PC-9 (cell line): Measurements from ENCODE around the gene APOBEC2.

ENCODE experiments used
- EZH2 ChIP-seq: fragments of 200-600 bp; sonication (generic); IDR thresholded peaks from 2 replicates; pipeline ENCODE4 v1.8.0; 2017; ENCODE audit warnings: antibody characterized with exemption, low read depth
- TF ChIP-seq, protein P1 (sequence below): fragments of 200-600 bp; sonication (generic); conservative IDR thresholded peaks from 2 replicates; pipeline ENCODE4 v1.6.1; 2017; ENCODE audit warnings: mixed run types, antibody characterized with exemption, mild to moderate bottlenecking, moderate library complexity

GRCh38 chr6:41051873-41052272 lies 1.1 kb upstream of the APOBEC2 start:
- TF ChIP-seq, protein P1, sequence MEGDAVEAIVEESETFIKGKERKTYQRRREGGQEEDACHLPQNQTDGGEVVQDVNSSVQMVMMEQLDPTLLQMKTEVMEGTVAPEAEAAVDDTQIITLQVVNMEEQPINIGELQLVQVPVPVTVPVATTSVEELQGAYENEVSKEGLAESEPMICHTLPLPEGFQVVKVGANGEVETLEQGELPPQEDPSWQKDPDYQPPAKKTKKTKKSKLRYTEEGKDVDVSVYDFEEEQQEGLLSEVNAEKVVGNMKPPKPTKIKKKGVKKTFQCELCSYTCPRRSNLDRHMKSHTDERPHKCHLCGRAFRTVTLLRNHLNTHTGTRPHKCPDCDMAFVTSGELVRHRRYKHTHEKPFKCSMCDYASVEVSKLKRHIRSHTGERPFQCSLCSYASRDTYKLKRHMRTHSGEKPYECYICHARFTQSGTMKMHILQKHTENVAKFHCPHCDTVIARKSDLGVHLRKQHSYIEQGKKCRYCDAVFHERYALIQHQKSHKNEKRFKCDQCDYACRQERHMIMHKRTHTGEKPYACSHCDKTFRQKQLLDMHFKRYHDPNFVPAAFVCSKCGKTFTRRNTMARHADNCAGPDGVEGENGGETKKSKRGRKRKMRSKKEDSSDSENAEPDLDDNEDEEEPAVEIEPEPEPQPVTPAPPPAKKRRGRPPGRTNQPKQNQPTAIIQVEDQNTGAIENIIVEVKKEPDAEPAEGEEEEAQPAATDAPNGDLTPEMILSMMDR, result no peak
- TF ChIP-seq EZH2, result no peak
